GM19395 (cell line): Measurements from ENCODE around the gene ADH5.
A peak's percentile ranks its signal among the peaks of the same experiment; 100 is the strongest.
"Not testable (repeated sequence)": the region's sequence is repeated elsewhere in the genome, so short reads cannot be mapped to it uniquely, and the experiment has no call there.

Experiments
- ATAC-seq: cut with Tn5 transposase; IDR thresholded peaks from one replicate; pipeline ENCODE4 v1.9.1; 2021; ENCODE audit warnings: mild to moderate bottlenecking, moderate library complexity; ENCODE audit not compliant: unreplicated experiment

Gene ADH5

DNA sequence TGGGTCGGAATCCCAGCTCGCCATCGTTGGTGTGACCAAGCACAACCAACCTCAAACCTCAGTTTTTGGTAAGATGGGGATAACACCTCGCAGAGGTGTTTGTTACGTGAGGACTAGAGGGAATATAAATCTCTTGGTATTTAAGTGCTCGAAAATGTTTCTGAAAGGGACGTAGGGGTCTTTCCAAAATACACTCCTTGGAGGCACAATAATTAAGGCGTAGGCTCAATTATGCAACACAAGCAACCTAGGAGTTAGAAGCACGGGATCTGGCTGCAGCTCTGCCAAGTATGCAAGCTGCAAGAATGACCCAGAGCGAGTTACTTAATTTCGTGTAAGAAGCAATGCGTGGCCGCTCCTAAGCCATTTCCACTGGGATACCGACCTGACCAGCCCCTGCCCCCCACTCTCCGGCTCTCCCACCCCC, 552 bp downstream of the ADH5 start:
- ATAC-seq, result peak; percentile 28

GRCh38 chr4:99084595-99084994, 4.0 kb downstream of the ADH5 start:
- no peak for ATAC-seq

DNA sequence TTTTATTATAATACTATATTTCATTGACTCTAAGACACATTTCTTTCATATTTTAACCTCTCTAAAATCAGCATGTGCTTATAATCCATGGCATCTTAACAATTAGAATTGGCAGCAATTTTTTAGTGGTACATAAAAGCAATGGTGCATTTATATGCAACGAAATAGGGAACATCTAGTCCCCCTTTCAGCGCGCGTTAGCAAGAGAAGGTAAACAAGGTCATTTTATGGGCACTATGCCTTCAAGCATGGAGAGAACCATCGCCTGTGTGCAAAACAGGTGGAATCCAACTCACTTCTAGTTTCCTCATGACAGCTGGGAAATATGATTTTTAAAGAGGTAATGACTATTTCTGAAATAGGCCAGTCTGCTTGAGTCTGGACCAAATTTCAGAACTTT, 6.4 kb downstream of the ADH5 start:
- ATAC-seq, result no peak

- ATAC-seq, result not testable (repeated sequence)
Measured at GRCh38 chr4:99080869-99081268, 7.7 kb downstream of the ADH5 start.

GRCh38 chr4:99079625-99080295, 8.8 kb downstream of the ADH5 start:
- no peak for ATAC-seq

- no peak for ATAC-seq
Measured at GRCh38 chr4:99078931-99079624, 9.5 kb downstream of the ADH5 start.

GRCh38 chr4:99078336-99078735, 10.3 kb downstream of the ADH5 start:
- no peak for ATAC-seq

DNA sequence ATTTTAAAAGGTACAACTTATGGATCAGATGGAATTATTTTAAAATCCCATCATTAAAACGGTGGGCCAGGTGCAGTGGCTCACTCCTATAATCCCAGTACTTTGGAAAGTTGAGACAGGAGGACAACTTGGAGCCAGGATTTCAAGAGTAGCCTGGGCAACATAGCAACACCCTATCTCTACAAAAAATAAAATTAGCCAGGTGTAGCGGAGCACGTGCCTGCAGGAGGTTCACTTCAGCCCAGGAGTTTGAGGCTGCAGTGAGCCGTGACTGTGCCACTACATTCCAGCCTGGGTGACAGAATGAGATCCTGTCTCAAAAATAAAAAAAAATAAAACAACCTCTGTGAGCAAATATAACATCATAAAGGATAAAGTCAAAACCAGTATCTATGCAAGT, 11.4 kb downstream of the ADH5 start:
- ATAC-seq, result no peak

- ATAC-seq, result no peak
Measured at GRCh38 chr4:99076292-99076976, 12.2 kb downstream of the ADH5 start.

- no peak for ATAC-seq
Measured at GRCh38 chr4:99074816-99075215, 13.8 kb downstream of the ADH5 start.

- no peak for ATAC-seq
Measured at GRCh38 chr4:99071159-99071558, 17.4 kb downstream of the ADH5 start.

- ATAC-seq, result no peak
Measured at GRCh38 chr4:99067617-99068016, 21.0 kb downstream of the ADH5 start.

GRCh38 chr4:99065521-99065920, 23.1 kb downstream of the ADH5 start:
- not testable (repeated sequence) for ATAC-seq

DNA sequence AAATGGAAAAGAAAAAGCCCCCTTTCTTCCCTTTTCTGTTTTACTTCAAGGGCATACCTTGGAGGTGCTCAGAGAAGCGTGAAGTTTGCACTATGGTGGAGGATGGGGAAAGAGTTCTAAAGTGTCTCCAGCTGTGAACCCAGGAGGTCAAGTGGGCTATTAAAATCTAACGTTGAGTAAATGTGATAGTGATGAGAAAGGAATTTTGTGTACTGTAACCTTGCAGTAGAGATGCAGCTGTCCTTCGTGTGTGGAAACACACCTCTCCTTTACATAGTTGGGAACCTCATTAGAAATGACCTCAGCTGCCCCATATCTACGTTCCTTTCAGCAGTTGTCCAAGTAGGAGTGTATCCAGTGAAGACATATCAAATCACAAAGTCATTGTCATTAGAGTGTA, 26.5 kb downstream of the ADH5 start:
- no peak for ATAC-seq

DNA sequence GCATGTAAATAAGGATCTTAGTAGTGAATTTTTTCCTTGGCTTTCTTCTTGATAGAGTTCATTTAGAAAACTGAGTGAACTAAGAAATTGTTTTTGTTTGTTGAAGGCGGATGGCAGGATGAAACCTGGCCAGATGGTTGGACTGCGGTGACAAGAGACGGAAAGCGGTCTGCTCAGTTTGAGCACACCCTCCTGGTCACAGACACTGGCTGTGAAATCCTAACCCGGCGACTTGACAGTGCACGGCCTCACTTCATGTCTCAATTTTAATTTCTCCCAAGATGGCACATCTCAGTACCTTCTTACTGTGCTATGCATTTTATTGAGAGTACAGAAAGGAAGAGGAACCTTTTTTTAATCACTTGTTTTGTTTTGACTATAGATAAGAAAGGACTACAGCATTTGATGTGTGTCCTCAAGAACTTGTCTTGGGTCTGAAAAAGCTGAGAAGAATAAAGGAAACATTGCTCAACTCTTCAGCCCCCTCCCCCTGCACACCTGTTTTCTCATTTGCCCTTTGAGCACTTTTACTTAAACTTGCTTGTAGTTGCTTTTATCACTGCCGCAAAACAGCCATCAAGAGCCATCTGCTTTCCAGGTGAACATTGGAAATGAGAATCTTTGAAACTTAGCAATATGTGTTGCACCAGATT, 27.4 kb downstream of the ADH5 start:
- no peak for ATAC-seq

- ATAC-seq, result no peak
Measured at GRCh38 chr4:99059550-99059949, 29.0 kb downstream of the ADH5 start.

- ATAC-seq, result no peak
Measured at GRCh38 chr4:99058228-99058627, 30.4 kb downstream of the ADH5 start.

DNA sequence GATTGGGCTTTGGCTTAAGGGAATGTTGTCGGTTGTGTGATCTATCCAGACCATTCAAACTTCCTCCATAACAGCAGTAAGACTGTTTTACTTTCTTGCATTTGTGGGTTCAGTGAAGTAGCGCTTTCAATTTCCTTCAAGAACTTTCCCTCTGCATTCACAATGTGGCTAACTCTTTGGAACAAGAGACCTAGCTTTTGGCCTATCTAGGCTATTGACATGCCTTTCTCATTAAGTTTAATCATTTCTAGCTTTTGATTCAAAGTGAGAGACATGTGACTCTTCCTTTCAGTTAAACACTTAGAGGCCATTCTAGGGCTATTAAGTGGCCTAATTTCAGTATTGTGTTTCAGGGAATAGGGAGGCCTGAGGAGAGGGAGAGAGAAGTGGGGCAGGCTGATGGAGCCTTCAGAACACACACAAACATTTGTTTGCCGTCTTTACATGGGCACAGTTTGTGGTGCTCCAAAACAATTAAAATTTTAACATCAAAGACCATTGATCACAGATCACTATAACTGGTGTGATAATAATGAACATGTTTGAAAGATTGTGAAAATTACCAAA, 34.1 kb downstream of the ADH5 start:
- peak; percentile 66 for ATAC-seq

DNA sequence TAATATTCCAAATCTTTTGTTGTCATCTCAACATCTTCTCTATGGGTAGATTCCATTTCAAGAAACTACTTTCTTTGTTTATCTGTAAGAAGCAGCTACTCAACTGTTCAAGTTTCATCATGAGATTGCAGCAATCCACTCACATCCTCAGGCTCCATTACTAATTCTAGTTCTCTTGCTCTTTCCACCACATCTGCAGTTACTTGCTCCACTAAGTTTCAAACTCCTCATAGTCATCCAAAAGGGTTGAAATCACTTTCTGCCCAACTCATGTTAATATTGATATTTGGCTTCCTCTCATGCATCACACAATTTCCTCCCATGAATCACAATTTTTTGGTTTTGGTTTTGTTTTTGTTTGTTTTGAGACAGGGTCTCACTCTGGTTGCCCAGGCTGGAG, 35.7 kb downstream of the ADH5 start:
- no peak for ATAC-seq

GRCh38 chr4:99047710-99048109, 40.9 kb downstream of the ADH5 start:
- no peak for ATAC-seq

DNA sequence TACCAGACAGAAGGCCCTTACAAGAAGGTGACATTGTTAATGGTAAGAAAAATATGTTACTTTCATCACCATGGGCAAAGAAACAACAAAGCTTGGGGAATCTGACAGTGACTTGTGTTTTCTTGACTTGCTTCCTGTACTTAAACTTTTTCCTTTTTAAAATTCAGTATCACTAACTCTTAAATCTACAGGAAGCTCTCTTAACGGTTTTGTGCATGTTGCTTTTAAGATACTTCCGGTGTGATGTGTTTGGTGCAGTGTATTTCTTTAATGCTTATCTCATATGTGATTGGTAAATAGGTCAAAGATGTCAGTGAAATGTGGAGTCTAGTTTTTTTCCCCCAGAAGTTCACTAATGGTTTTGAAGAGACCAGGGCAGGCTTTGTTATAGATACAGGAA, 45.2 kb downstream of the ADH5 start:
- ATAC-seq, result no peak
